Neural cell (in vitro differentiated cells): ENCODE data around the gene ZNF507.

ENCODE experiments used
- EP300 ChIP-seq: fragments of 450-650 bp; conservative IDR thresholded peaks from 2 replicates; pipeline ENCODE4 v1.6.1; 2014; ENCODE audit warnings: antibody characterized with exemption, mild to moderate bottlenecking, moderate library complexity; ENCODE audit not compliant: poor library complexity, severe bottlenecking
- TF ChIP-seq, protein P1 (sequence below): fragments of 450-650 bp; IDR thresholded peaks from 2 replicates; pipeline ENCODE4 v1.5.1; 2014; ENCODE audit warnings: antibody characterized with exemption, mild to moderate bottlenecking, moderate library complexity; ENCODE audit not compliant: poor library complexity, severe bottlenecking

GRCh38 chr19:32346901-32347300, 1.5 kb downstream of the ZNF507 start:
- TF ChIP-seq, protein P1, sequence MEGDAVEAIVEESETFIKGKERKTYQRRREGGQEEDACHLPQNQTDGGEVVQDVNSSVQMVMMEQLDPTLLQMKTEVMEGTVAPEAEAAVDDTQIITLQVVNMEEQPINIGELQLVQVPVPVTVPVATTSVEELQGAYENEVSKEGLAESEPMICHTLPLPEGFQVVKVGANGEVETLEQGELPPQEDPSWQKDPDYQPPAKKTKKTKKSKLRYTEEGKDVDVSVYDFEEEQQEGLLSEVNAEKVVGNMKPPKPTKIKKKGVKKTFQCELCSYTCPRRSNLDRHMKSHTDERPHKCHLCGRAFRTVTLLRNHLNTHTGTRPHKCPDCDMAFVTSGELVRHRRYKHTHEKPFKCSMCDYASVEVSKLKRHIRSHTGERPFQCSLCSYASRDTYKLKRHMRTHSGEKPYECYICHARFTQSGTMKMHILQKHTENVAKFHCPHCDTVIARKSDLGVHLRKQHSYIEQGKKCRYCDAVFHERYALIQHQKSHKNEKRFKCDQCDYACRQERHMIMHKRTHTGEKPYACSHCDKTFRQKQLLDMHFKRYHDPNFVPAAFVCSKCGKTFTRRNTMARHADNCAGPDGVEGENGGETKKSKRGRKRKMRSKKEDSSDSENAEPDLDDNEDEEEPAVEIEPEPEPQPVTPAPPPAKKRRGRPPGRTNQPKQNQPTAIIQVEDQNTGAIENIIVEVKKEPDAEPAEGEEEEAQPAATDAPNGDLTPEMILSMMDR, result no peak
- no peak for TF ChIP-seq EP300
